Prostate gland (tissue), 2 donors: ENCODE measurements around the gene PSMA4. TPM values are rescaled to one million over a fixed set of nuclear protein-coding genes. Genes with fewer than 3 reads are reported as not detected.

Experiments
- DNase-seq: peaks from one replicate; pipeline ENCODE4 v3.0.0-alpha.2; 2019; ENCODE audit warnings: low spot score
- H3K27ac ChIP-seq, 2 donors: fragments of 200-600 bp; sonication (generic); 2 replicates each; pipeline ENCODE4 v1.5.1; 2017 to 2019
- H3K27me3 ChIP-seq: fragments of 200-600 bp; sonication (generic); replicated peaks from 2 replicates; pipeline ENCODE4 v1.5.1; 2019; ENCODE audit not compliant: insufficient read depth
- H3K36me3 ChIP-seq, 2 donors: fragments of 200-600 bp; sonication (generic); 1 replicate in 1 of 2; 2 replicates in 1 of 2; pipeline versions ENCODE4 v1.5.1 to v1.8.1; 2017 to 2019
- H3K4me1 ChIP-seq: fragments of 200-600 bp; sonication (generic); replicated peaks from 2 replicates; pipeline ENCODE4 v1.5.1; 2019
- H3K4me3 ChIP-seq, 2 donors: fragments of 200-600 bp; sonication (generic); 2 replicates each; pipeline ENCODE4 v1.5.1; 2017 to 2019
- H3K9me3 ChIP-seq: fragments of 200-600 bp; sonication (generic); 2 replicates; pipeline ENCODE4 v1.5.1; 2017
- CTCF ChIP-seq, 4 experiments: fragments of 200-600 bp in 2 of 4; fragments of 450-650 bp in 2 of 4; sonication (generic) in 2 of 4; IDR thresholded peaks; 1 replicate in 3 of 4; 2 replicates in 1 of 4; pipeline ENCODE4 v1.5.1; 2016 to 2019; ENCODE audit warnings: antibody characterized with exemption in 4 of 4, mild to moderate bottlenecking in 2 of 4, moderate library complexity in 2 of 4
- POLR2A ChIP-seq: fragments of 450-650 bp; IDR thresholded peaks from one replicate; pipeline ENCODE4 v1.6.1; 2016; ENCODE audit warnings: antibody characterized with exemption, mild to moderate bottlenecking
- POLR2AphosphoS5 ChIP-seq: sonication (generic); formaldehyde crosslinking; IDR thresholded peaks from one replicate; pipeline ENCODE4 v1.6.1; 2017; ENCODE audit warnings: antibody characterized with exemption
- WGBS: methylation state at CpG from one replicate; pipeline ENCODE4 v1.1.5; 2018; 5-methylcytosine and 5-hydroxymethylcytosine counted together
- intact Hi-C: fragments of 100-400 bp; cut with DNase I; formaldehyde crosslinking; loops from one replicate; pipeline ENCODE4 v1.14.2; 2022
- total RNA-seq, 2 donors: library from RNA; depleted of rRNA; stranded (reverse); fragments of >200 nt; gene quantifications; one replicate each; pipeline ENCODE4 v1.1.0, GENCODE V29; 2016

The PSMA4 gene
- 100 to 1,000 TPM in 1 of 2 donors, 10 to 100 TPM in 1; 62.8 to 174 TPM for total RNA-seq

GRCh38 chr15:78540141-78540870, at the start of gene PSMA4:
Gene PSMA4, plus strand, starts transcription at chr15:78540444. Its CDS starts 1,484 bp downstream, at chr15:78541928.
- Histone ChIP-seq H3K36me3 (no peaks in the 10 kb centered on the region), H3K9me3 (no peaks in the 10 kb centered on the region), H3K4me1 (no peaks in the 10 kb centered on the region), H3K27ac (peak within 1 kb of the TSS; percentile 96 to 97), H3K4me3 (peak within 1 kb of the TSS; percentile 92), H3K27me3 (no peaks in the 10 kb centered on the region)
- intact Hi-C loops: loop anchor here (5.0 kb wide), 1 partner anchor 33 kb away; the partner anchor contains the start of gene HYKK
- under 1% methylated on average over 55 of the region's 56 CpGs for WGBS
- peak; percentile 90 for DNase-seq
- TF ChIP-seq CTCF (IDR thresholded peaks at IDR 0.05) (peak in 2 of 4 experiments; percentile 21 to 24), POLR2A (peak; percentile 71), POLR2AphosphoS5 (peak; percentile 92)

GRCh38 chr15:78492872-78493271, 47.4 kb upstream of the PSMA4 start:
- DNase-seq: no peak
- H3K4me3 ChIP-seq: no peak overlapping the region
- no peaks in the 10 kb centered on the region for H3K27me3 ChIP-seq
- no peak for TF ChIP-seq POLR2AphosphoS5
- no peak for TF ChIP-seq CTCF (IDR thresholded peaks at IDR 0.05)
- no peak for TF ChIP-seq POLR2A
- peaks cover 3% of the 10 kb centered on the region for H3K4me1 ChIP-seq
- no peak overlapping the region for H3K27ac ChIP-seq
- H3K36me3 ChIP-seq: no peaks in the 10 kb centered on the region
- 42% methylated on average over 1 of the region's 1 CpG for WGBS
- intact Hi-C loops: loop anchor here (10.0 kb wide), 1 partner anchor 48 kb away; no protein-coding TSS in a partner anchor
- H3K9me3 ChIP-seq: no peaks in the 10 kb centered on the region

- over 99% methylated on average over 4 of the region's 4 CpGs for WGBS
- Histone ChIP-seq H3K4me3 (no peak overlapping the region), H3K36me3 (peaks cover 0 to 5% of the 10 kb centered on the region in 2 donors), H3K27me3 (no peaks in the 10 kb centered on the region), H3K9me3 (no peaks in the 10 kb centered on the region), H3K4me1 (no peaks in the 10 kb centered on the region), H3K27ac (no peak overlapping the region)
- intact Hi-C loops: no loop called here
- DNase-seq: no peak
- TF ChIP-seq CTCF (IDR thresholded peaks at IDR 0.05): no peak
- TF ChIP-seq POLR2A: no peak
- TF ChIP-seq POLR2AphosphoS5: no peak
Observed at GRCh38 chr15:78501857-78502256, 38.4 kb upstream of the PSMA4 start.

GRCh38 chr15:78502641-78503040, 37.6 kb upstream of the PSMA4 start:
- WGBS: 91% methylated on average over 2 of the region's 2 CpGs
- H3K4me1 ChIP-seq: no peaks in the 10 kb centered on the region
- intact Hi-C loops: no loop called here
- no peak overlapping the region for H3K4me3 ChIP-seq
- no peak for DNase-seq
- TF ChIP-seq POLR2AphosphoS5 (no peak), POLR2A (no peak), CTCF (IDR thresholded peaks at IDR 0.05) (no peak)
- no peaks in the 10 kb centered on the region for H3K27me3 ChIP-seq
- H3K9me3 ChIP-seq: no peaks in the 10 kb centered on the region
- no peak overlapping the region for H3K27ac ChIP-seq
- peaks cover 0 to 5% of the 10 kb centered on the region in 2 donors for H3K36me3 ChIP-seq
